Astrocyte of the cerebellum (primary cell): ENCODE measurements around the gene SERPINA12.

Experiments used
- DNase-seq: peaks from one replicate; pipeline ENCODE4 v3.0.0-alpha.2; 2011; ENCODE audit warnings: low read depth
- H3K4me3 ChIP-seq: 2 replicates; pipeline ENCODE4 v1.5.1; 2011; ENCODE audit warnings: mild to moderate bottlenecking, low read depth, low read length, moderate library complexity
- CTCF ChIP-seq: IDR thresholded peaks from 2 replicates; pipeline ENCODE4 v1.5.1; 2012; ENCODE audit warnings: low read length, low read depth, moderate library complexity, mild to moderate bottlenecking; ENCODE audit errors: missing control alignments
- in situ Hi-C: cut with HindIII; loops from 2 replicates; pipeline ENCODE4 v1.10.0; 2017; ENCODE audit warnings: low sequenced_read_pairs

SERPINA12 gene

GRCh38 chr14:94542811-94543440 is 33.7 kb upstream of the SERPINA12 start:
- no peak for TF ChIP-seq CTCF
- no peak overlapping the region for H3K4me3 ChIP-seq
- DNase-seq: no peak
- in situ Hi-C loops: no loop called here

GRCh38 chr14:94542111-94542810 is 33.0 kb upstream of the SERPINA12 start:
- no peak for DNase-seq
- no peak for TF ChIP-seq CTCF
- in situ Hi-C loops: no loop called here

GRCh38 chr14:94541234-94541975 is 32.1 kb upstream of the SERPINA12 start:
- DNase-seq: no peak

More at GRCh38 chr14:94542111-94542810, 33.0 kb upstream of the SERPINA12 start:
- no peak overlapping the region for H3K4me3 ChIP-seq

GRCh38 chr14:94540031-94540794 is 30.9 kb upstream of the SERPINA12 start:
- no peak for DNase-seq
- TF ChIP-seq CTCF: peak; percentile 22
- no peak overlapping the region for H3K4me3 ChIP-seq
- in situ Hi-C loops: no loop called here

More at GRCh38 chr14:94541234-94541975, 32.1 kb upstream of the SERPINA12 start:
- H3K4me3 ChIP-seq: no peak overlapping the region
- in situ Hi-C loops: no loop called here
- no peak for TF ChIP-seq CTCF

GRCh38 chr14:94539181-94539580 is 29.9 kb upstream of the SERPINA12 start:
- no peak overlapping the region for H3K4me3 ChIP-seq
- DNase-seq: no peak
- in situ Hi-C loops: no loop called here
- no peak for TF ChIP-seq CTCF
